Fibroblast of pulmonary artery (primary cell): ENCODE measurements around the gene TTLL11.

Experiments used
- DNase-seq: peaks from one replicate; pipeline ENCODE4 v3.0.0-alpha.2; 2010; ENCODE audit warnings: low read depth
- H3K4me3 ChIP-seq: replicated peaks from 2 replicates; pipeline ENCODE4 v1.5.1; 2011; ENCODE audit warnings: low read depth, mild to moderate bottlenecking, control low read depth, low read length, moderate library complexity
- TF ChIP-seq, protein P1 (sequence below): IDR thresholded peaks from 2 replicates; pipeline ENCODE4 v1.5.1; 2011; ENCODE audit warnings: mild to moderate bottlenecking, control low read depth, low read length, inconsistent platforms; ENCODE audit errors: missing control alignments

TTLL11 gene

GRCh38 chr9:121776739-121777637, 316.1 kb downstream of the TTLL11 start:
- no peak overlapping the region for H3K4me3 ChIP-seq
- TF ChIP-seq, protein P1, sequence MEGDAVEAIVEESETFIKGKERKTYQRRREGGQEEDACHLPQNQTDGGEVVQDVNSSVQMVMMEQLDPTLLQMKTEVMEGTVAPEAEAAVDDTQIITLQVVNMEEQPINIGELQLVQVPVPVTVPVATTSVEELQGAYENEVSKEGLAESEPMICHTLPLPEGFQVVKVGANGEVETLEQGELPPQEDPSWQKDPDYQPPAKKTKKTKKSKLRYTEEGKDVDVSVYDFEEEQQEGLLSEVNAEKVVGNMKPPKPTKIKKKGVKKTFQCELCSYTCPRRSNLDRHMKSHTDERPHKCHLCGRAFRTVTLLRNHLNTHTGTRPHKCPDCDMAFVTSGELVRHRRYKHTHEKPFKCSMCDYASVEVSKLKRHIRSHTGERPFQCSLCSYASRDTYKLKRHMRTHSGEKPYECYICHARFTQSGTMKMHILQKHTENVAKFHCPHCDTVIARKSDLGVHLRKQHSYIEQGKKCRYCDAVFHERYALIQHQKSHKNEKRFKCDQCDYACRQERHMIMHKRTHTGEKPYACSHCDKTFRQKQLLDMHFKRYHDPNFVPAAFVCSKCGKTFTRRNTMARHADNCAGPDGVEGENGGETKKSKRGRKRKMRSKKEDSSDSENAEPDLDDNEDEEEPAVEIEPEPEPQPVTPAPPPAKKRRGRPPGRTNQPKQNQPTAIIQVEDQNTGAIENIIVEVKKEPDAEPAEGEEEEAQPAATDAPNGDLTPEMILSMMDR = no peak
- DNase-seq = no peak

GRCh38 chr9:121776001-121776738, 316.9 kb downstream of the TTLL11 start:
- TF ChIP-seq, protein P1 = no peak
- DNase-seq = no peak
- no peak overlapping the region for H3K4me3 ChIP-seq

- TF ChIP-seq, protein P1 = no peak
- no peak for DNase-seq
- H3K4me3 ChIP-seq = no peak overlapping the region
Measured at GRCh38 chr9:121774715-121775613, 318.1 kb downstream of the TTLL11 start.

DNA sequence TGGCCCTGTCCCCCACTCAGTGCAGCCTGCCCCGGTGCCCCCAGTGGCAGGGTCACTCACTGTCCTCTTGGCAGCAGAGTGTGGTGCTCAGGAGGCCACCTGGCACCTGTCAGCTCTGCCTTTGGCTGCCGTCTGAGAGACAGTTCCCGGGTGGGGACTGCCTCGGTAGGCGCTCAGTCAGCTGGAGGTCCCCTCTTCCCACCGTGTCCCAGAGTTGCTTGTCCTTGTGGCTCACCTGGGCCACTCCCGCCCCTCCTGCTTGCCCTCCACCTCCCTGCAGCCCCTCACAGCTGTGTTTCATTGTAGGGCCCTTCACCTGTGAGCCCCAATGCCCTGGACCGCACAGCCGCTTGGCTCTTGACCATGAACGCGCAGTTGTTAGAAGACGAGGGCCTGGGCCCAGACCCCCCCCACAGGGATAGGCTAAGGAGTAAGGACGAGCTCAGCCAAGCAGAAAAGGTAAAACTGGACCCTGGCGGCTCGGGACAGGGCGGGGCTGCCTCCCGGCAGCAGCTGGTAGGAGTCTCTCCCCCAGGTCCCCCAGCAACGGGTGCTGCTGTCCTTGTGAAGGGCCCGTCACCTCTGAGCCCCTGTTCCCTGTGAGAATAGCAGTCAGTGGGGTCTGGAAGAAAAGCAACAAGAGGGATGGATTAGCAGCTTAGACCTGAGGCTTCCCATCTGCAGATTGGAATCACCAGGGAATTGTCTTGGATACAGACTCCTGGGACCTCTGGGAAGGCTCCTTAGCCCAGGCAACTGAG, 319.0 kb downstream of the TTLL11 start:
- TF ChIP-seq, protein P1 = no peak
- no peak overlapping the region for H3K4me3 ChIP-seq

DNA sequence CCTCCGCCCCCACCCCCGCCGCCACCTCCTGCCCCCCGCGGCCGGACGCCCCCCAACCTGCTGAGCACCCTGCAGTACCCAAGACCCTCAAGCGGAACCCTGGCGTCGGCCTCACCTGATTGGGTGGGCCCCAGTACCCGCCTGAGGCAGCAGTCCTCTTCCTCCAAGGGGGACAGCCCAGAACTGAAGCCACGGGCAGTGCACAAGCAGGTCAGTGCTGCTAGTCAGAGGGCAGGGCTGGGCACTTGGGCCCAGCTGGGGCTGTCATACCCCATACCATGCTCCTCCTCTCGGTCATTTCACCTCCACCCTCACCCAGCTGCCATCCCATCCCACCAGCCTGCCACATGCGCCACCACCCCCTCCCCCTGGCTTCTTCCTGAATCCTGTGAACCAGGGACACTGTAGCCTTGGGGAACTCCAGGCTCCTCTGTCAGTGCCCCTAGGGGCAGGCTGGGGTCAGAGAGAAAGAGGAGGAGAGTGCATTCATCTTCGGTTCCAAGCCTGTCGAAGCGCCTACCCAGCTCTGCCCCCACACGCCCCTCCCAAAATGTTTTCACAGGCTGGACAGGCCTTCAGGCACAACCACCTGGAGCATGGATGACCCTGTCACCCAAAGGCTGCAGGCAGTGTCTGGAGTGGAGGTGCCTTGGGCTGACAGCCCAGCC, 319.7 kb downstream of the TTLL11 start:
- TF ChIP-seq, protein P1 = no peak
- DNase-seq = no peak
- H3K4me3 ChIP-seq = no peak overlapping the region

More for the DNA sequence above, 319.0 kb downstream of the TTLL11 start:
- no peak for DNase-seq
